NCI-H1105 treated with DMSO at 0.1 percent for 48 hours (cell line): ENCODE results near the gene ANKRD44.
"Not testable (repeated sequence)": the region's sequence is repeated elsewhere in the genome, so short reads cannot be mapped to it uniquely, and the experiment has no call there.

Source experiments
- DNase-seq: peaks from one replicate; lab custom pipeline; 2025; lab: John Stamatoyannopoulos, UW

The ANKRD44 gene

GRCh38 chr2:197076652-197077051 is 233.9 kb downstream of the ANKRD44 start:
- no peak for DNase-seq

GRCh38 chr2:197075754-197076337 is 234.7 kb downstream of the ANKRD44 start:
- no peak for DNase-seq

DNA sequence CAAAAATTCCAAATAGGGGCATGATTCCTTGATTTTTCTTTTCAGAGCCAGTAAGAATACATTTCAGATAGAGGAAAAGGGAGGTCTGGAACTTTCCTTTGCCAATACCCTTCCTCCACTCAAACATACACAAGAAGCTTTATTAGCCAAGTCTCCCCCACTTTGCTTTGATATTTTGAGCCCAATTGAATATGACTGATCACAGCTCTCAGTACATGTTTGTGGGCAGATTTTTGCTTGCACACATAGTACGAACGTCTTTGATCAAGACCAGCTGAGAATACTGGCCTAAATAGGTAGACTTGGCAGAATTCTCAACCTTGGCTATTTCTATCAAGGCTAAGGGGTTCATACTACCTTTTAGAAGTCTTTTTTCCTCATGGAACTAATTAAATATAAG is 235.3 kb downstream of the ANKRD44 start:
- no peak for DNase-seq

DNA sequence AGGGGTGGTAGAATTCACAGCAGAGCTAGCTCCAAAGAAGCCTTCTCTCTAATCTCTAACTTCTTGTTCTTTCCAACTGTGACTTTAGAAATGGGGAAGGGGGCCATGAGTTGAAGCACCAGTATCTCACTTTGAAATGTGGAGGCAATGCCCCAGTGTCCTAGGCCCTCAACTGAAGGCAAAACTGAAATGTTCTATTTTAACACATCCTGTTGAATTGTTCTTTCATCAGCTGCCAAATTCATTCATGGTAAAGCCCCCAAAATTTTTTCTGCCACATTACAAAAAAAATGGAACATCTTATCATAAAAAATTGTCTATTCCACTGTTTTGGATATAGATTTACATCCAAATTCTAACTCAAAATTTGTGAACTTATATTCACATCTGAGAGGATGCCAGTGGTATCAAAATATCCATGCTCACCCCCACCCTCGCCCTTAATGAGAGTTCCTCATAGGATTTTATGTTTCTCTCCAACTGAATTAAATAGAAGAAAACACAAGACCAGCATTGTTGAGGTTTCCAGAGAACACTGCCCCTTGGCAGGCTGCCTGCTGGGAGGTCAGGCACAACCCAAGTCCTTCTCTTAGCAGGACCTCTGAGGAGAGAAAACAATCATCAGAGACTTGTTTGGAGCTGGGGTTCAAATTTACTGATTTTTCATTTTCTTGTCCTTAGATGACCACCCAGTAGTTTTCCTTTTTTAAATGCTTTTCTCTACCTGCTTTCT is 236.7 kb downstream of the ANKRD44 start:
- DNase-seq = no peak

DNA sequence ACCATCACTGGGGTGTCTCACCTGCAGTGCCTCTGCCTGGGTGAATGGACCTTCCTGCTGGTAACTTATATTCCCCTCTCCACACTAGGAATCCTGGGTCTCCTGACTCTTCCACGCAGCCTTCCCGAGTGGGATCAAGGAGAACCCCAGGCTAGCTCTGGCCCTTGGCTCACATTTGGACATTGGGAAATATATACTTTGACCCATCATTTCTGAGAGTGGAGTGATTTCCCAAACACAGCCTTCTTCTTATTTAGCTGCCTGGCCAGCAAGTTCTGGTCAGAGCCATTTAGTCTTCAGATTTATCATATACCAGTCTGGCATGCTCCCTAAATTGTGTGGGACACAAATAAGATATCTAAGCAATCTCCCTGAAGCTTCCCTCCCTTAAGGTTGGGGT is 237.3 kb downstream of the ANKRD44 start:
- DNase-seq = no peak

DNA sequence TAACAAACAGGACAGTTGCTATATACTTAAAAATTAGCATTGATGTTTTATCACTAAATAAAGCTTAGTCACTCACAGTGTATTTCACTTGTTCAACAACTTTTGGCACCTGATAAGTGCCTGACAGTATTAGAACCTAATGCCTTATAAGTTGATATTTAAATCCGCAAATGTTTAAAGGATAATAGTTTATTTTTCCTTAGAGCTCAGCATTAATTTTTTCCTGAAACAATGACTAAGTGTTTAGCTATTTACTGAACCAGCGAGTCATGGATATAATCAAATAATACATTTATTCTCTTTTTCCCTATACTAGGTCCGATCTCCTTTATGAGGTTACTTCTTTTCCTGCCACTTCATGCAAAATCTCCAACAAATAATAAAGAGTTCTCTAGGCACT is 238.0 kb downstream of the ANKRD44 start:
- no peak for DNase-seq

DNA sequence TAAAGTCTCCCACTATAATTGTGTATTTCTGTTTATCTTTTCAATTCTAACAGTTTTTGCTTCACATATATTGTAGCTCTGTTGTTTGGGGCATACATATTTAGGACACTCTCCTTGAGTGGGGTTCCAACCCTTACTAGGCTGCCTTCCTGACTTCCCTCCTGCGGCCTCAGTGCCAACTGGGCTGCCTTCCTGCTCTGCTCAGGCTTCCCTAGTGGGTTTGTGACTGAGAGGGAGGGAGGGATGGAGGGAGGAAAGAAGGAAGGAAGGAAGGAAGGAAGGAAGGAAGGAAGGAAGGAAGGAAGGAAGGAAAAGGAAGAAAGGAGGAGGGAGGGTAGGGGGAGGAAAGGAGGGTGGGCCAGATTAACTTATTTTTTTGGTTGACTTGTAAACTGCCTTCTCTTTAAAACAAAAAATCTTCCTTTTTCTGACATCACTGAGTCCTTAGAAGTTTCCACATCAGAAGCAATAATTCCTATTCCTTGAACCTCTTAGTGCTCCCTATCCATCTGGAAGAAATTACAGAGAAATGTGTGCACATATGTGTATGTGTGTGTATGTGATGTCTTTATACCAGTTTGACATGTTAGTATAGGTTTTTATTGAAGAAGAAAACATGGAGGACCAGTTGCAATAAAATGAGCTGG is 238.7 kb downstream of the ANKRD44 start:
- DNase-seq = no peak

- DNase-seq = no peak
These were observed 239.4 kb downstream of the ANKRD44 start for GRCh38 chr2:197071213-197071612.

GRCh38 chr2:197069958-197070357 is 240.6 kb downstream of the ANKRD44 start:
- no peak for DNase-seq

GRCh38 chr2:197062574-197062973 is 248.0 kb downstream of the ANKRD44 start:
- DNase-seq = not testable (repeated sequence)

DNA sequence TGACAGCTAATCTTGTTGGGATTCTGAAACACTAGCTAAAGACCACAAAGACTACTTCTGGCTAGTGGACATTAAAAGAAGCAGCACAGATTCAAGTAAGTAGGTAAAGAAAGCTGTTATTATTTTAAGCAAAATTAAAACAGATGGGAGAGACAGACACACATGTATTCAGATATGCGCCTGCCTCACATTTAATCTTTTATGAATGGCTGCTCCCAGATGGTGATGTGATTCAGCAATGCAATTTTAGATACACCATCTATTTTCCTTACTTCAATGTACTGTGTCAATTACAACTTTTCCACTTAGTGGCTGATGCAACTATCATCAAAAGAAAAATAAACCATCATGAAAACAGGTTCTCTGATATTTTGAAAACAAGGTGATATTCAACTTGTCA is 251.1 kb downstream of the ANKRD44 start:
- no peak for DNase-seq

DNA sequence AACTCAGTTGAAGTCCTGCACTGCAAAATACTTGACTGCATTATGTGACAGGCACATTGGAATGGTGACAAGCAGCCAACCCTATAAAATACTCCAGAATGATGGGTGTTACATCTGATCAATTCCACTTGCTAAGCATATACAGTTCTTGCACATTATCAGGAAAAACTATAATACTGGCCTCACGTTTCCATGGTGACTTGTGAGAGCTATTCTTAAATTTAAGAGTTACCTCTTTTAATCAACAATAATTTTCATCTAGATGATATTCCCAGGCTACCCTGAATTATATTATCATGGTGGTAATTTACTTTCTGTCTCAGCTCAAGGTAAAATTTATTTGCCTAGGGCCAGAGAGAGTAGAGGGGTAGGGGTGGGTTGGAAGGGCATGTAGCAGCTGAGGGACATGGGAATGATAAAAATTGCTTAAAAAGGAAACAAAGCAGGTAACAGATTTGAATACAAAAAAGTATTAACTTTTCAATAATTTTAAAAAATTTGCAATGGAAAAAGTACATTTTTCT is 251.7 kb downstream of the ANKRD44 start:
- DNase-seq = no peak

DNA sequence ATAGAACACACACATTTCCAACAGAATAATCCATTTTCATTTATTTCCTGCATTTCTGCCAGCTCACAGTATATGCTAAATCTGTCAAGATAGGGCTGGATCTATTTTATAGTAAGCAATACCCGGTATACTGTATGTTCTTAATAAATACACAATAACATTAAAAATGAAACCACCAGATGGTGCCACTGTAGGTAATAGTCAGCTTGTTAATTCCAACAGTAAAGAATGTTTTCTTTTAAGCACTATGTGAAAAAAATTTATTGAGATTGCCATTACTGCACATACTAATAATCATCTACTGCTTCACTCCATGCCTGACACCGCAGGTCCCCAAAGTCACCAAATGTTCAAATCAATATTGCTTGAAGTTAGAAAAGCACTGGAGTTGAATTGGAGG is 252.6 kb downstream of the ANKRD44 start:
- no peak for DNase-seq

DNA sequence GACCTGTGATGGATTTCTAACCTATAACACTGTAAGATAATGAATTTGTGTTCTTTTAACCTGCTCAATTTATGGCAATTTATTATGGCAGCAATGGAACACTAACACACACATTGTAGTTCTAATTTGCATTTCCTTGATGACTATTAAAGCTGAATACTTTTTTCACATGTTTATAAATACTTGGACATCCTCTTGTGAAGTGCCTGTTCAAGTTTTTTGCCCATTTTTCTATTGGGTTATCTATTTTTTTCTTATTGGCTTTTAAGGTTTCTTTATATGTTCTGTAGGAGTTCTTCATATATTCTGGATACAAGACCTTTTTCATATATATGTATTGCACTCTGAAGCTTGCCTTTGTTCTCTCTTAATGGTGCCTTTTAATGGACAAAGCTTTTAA is 255.5 kb downstream of the ANKRD44 start:
- no peak for DNase-seq

- no peak for DNase-seq
These were observed 256.1 kb downstream of the ANKRD44 start for GRCh38 chr2:197054437-197054836.

DNA sequence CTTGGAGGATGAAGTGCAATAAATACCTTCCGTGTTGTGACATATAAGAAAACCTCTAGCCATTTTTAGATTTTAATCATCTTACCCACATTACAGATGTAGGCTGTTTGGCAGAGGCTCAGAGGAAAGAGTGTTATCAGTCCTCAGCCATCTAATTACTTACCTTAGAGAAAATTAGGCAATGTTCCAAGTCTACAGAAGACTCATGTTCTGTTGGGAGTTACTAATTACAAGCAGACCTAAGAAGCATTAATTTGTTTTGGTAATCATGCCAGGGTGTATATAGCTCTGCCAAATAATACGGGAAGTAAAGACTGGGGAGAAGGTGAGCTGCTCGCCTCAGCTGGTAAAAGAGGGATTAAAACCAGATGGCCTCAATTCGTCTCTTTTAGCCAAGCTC is 258.2 kb downstream of the ANKRD44 start:
- peak; percentile 98 for DNase-seq

DNA sequence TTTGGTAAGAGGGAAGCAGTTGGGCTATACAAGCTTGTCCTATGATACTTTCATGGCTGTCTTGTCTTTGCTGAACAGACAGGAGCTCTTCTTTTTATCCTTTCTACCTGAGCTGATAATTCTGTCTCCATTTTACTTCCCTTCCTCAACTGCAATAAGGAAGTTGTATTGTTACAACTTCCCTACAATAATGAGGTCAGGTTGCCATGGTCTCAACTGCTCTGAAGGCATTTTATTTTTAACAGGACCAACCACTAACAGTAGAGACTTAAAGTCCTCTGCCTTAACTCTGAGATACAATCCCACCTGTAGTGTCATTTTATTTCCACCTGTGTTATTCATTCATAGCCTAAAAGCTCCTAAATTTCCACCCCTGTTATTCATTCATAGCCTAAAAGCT is 265.5 kb downstream of the ANKRD44 start:
- DNase-seq = no peak

DNA sequence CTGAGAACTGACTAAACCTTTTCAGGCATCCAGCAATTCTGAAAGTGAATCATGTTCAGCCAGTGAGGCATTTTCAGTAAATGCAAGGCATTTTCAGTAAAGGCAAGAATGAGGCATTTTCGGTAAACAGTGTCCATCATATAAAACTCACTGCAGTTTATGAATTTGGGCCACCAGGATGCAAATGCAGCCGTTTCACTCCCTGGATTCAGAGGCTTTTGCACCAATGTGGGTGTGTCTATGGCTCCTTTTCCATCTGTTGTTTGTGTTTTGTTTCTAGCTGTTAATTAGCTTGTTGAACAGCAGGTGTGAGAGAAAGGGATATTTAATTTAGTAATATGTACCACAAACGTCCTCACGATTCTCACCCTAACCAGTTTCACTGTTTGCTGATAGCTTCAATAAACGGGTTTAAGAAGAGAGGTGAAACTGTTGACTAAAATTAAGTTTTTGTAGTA is 267.8 kb downstream of the ANKRD44 start:
- peak; percentile 20 for DNase-seq

GRCh38 chr2:197037863-197038398 is 272.6 kb downstream of the ANKRD44 start:
- DNase-seq = no peak

GRCh38 chr2:197035002-197035401 is 275.6 kb downstream of the ANKRD44 start:
- DNase-seq = no peak

DNA sequence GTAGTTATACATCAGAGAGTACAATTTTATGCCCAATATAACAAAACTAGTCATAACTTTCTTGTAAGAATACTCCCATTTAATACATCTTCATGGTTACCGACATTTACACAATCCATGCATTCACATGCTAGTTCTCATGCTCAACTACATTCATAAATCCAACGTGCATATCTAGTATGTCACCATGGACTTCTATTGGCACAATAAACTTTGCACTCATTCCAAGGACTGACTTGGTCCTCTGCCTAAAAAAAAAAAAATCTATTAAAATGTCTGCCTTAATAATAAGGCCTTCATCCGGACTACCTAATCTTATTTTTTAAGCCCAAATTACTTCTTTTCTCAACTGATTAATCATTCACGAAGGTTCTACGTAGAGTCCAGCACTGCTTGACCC is 276.3 kb downstream of the ANKRD44 start:
- no peak for DNase-seq

DNA sequence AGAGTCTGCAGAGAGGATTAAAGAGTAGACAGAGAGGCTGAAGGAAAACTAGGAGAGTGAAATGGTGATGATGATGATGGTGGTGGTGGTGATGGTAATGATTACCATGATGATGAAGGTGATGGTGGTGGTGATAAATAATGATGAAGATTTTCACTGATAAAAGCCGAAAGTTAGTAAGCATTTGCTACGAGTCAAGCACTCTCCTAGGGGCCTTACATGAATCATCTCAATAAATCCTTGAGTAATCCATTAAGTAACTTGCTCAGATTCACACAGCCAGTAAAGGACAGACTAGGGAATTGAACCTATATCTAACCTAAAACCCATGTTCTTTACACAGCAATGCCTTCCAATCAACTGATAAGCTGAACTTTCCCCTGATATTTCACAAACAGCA is 277.4 kb downstream of the ANKRD44 start:
- DNase-seq = no peak

DNA sequence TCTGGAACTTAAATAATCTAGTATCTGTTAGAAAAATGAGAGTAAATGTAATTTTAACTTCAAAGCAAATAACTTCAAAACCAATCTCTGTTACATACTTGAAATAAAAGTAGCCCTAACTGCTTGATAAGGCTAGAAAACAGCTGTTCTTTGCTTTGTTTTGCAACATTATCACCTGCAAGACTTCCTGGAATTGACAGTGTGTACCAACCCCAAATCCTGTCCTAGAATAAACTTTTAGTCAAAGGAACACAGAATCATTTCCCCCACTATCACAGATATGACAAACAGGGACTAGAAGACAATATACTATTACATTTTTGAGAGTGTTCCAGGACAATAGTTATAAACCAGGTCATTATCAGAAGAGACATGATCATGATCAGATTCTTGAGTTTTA is 278.8 kb downstream of the ANKRD44 start:
- no peak for DNase-seq
